H1 (cell line): Measurements from ENCODE around the gene PAFAH1B1. TPM values are rescaled to one million over a fixed set of nuclear protein-coding genes. Genes with fewer than 3 reads are reported as not detected.

Experiments used
- CREB1 ChIP-seq: IDR thresholded peaks from 2 replicates; pipeline ENCODE4 v1.6.1; 2012; ENCODE audit warnings: inconsistent platforms
- HDAC6 ChIP-seq: IDR thresholded peaks from one replicate; pipeline ENCODE4 v1.7.1; 2012; ENCODE audit warnings: low read depth, mild to moderate bottlenecking, inconsistent platforms, low read length, moderate library complexity
- JUN ChIP-seq: IDR thresholded peaks from 2 replicates; pipeline ENCODE4 v1.6.1; 2011; ENCODE audit warnings: low read depth, mild to moderate bottlenecking, improper control_type of control experiment, low read length
- NANOG ChIP-seq: IDR thresholded peaks from 2 replicates; pipeline ENCODE4 v1.6.1; 2011; ENCODE audit warnings: low read length, low read depth, mild to moderate bottlenecking, inconsistent platforms; ENCODE audit not compliant: insufficient read depth, poor library complexity, severe bottlenecking
- POLR2AphosphoS5 ChIP-seq: IDR thresholded peaks from 2 replicates; pipeline ENCODE4 v1.6.1; 2011; ENCODE audit warnings: low read depth, low read length
- SIN3A ChIP-seq, 2 experiments: IDR thresholded peaks in 1 of 2; conservative IDR thresholded peaks in 1 of 2; 2 replicates each; pipeline ENCODE4 v1.6.1; 2011 to 2012; ENCODE audit warnings: low read length in 2 of 2, improper control_type of control experiment in 1 of 2, low read depth in 1 of 2, mild to moderate bottlenecking in 1 of 2
- polyA plus RNA-seq, 7 experiments: library from polyadenylated mRNA; depleted of rRNA in 3 of 7; stranded (reverse) in 5 of 7; unstranded in 2 of 7; fragments of >200 nt in 5 of 7; fragments of 200-250 nt in 2 of 7; gene quantifications; 1 replicate in 5 of 7; 2 replicates in 1 of 7; 4 replicates in 1 of 7; pipeline versions ENCODE4 v1.2.1 to v1.2.3, GENCODE V29; 2011 to 2013; ENCODE audit warnings: missing spikeins in 2 of 7, mixed read lengths in 2 of 7
- total RNA-seq: library from RNA; stranded (reverse); fragmentation: NEBNext Ultra II Directional; extraction: Animal tissue kit (Norgen Biotek cat#: 25700); gene quantifications from 2 replicates; pipeline ENCODE4 v1.2.1, GENCODE V29; 2021
- TF ChIP-seq, protein P1 (sequence below): fragments of 300-600 bp; sonication (generic); IDR thresholded peaks from 2 replicates; pipeline ENCODE4 v1.7.1; 2012; ENCODE audit warnings: low read length, moderate library complexity, mild to moderate bottlenecking, inconsistent platforms; ENCODE audit not compliant: insufficient replicate concordance
- TF ChIP-seq, protein P2 (sequence below): IDR thresholded peaks from 2 replicates; pipeline ENCODE4 v1.6.1; 2011; ENCODE audit warnings: low read length, improper control_type of control experiment
- TF ChIP-seq, protein P3 (sequence below): IDR thresholded peaks from 2 replicates; pipeline ENCODE4 v1.6.1; 2011; ENCODE audit warnings: low read depth, mild to moderate bottlenecking, low read length; ENCODE audit not compliant: insufficient read depth

Gene PAFAH1B1
- total and polyA plus RNA-seq, 2 of the 8 experiments (the other 6 are each of a cell fraction or from before 2014, with no cell fraction given): 42.0 to 152 TPM

DNA sequence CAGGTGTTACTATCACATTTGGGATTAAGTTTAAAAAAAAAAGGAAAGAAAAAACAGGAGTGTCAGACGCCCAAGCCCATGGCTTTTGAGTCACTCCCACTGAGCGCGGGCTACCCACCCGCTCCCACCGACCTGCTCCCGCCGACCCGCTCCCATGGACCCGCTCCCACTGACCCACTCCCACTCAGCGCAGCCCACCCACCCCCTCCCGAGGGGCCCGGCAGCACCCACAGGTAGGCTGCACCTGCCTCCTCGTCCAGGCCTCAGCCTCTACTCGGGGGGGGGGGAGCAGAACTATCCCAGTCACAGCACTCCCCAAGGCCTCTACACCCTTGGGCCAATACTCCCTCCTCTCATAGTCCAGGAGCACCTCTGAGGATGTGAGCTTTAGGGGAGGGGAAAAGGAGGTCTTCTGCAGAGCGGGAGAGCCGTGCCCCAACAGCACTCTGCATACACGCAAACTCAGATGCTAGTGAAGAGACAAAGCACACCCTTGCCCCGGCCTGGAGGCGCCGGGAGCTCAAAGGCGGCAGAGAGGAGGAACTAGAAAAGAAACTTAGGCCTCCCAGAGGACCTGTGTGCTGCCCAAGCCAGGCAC, 115.2 kb downstream of the PAFAH1B1 start (continued):
- TF ChIP-seq, protein P1, sequence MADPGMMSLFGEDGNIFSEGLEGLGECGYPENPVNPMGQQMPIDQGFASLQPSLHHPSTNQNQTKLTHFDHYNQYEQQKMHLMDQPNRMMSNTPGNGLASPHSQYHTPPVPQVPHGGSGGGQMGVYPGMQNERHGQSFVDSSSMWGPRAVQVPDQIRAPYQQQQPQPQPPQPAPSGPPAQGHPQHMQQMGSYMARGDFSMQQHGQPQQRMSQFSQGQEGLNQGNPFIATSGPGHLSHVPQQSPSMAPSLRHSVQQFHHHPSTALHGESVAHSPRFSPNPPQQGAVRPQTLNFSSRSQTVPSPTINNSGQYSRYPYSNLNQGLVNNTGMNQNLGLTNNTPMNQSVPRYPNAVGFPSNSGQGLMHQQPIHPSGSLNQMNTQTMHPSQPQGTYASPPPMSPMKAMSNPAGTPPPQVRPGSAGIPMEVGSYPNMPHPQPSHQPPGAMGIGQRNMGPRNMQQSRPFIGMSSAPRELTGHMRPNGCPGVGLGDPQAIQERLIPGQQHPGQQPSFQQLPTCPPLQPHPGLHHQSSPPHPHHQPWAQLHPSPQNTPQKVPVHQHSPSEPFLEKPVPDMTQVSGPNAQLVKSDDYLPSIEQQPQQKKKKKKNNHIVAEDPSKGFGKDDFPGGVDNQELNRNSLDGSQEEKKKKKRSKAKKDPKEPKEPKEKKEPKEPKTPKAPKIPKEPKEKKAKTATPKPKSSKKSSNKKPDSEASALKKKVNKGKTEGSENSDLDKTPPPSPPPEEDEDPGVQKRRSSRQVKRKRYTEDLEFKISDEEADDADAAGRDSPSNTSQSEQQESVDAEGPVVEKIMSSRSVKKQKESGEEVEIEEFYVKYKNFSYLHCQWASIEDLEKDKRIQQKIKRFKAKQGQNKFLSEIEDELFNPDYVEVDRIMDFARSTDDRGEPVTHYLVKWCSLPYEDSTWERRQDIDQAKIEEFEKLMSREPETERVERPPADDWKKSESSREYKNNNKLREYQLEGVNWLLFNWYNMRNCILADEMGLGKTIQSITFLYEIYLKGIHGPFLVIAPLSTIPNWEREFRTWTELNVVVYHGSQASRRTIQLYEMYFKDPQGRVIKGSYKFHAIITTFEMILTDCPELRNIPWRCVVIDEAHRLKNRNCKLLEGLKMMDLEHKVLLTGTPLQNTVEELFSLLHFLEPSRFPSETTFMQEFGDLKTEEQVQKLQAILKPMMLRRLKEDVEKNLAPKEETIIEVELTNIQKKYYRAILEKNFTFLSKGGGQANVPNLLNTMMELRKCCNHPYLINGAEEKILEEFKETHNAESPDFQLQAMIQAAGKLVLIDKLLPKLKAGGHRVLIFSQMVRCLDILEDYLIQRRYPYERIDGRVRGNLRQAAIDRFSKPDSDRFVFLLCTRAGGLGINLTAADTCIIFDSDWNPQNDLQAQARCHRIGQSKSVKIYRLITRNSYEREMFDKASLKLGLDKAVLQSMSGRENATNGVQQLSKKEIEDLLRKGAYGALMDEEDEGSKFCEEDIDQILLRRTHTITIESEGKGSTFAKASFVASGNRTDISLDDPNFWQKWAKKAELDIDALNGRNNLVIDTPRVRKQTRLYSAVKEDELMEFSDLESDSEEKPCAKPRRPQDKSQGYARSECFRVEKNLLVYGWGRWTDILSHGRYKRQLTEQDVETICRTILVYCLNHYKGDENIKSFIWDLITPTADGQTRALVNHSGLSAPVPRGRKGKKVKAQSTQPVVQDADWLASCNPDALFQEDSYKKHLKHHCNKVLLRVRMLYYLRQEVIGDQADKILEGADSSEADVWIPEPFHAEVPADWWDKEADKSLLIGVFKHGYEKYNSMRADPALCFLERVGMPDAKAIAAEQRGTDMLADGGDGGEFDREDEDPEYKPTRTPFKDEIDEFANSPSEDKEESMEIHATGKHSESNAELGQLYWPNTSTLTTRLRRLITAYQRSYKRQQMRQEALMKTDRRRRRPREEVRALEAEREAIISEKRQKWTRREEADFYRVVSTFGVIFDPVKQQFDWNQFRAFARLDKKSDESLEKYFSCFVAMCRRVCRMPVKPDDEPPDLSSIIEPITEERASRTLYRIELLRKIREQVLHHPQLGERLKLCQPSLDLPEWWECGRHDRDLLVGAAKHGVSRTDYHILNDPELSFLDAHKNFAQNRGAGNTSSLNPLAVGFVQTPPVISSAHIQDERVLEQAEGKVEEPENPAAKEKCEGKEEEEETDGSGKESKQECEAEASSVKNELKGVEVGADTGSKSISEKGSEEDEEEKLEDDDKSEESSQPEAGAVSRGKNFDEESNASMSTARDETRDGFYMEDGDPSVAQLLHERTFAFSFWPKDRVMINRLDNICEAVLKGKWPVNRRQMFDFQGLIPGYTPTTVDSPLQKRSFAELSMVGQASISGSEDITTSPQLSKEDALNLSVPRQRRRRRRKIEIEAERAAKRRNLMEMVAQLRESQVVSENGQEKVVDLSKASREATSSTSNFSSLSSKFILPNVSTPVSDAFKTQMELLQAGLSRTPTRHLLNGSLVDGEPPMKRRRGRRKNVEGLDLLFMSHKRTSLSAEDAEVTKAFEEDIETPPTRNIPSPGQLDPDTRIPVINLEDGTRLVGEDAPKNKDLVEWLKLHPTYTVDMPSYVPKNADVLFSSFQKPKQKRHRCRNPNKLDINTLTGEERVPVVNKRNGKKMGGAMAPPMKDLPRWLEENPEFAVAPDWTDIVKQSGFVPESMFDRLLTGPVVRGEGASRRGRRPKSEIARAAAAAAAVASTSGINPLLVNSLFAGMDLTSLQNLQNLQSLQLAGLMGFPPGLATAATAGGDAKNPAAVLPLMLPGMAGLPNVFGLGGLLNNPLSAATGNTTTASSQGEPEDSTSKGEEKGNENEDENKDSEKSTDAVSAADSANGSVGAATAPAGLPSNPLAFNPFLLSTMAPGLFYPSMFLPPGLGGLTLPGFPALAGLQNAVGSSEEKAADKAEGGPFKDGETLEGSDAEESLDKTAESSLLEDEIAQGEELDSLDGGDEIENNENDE: no peak
- TF ChIP-seq, protein P2, sequence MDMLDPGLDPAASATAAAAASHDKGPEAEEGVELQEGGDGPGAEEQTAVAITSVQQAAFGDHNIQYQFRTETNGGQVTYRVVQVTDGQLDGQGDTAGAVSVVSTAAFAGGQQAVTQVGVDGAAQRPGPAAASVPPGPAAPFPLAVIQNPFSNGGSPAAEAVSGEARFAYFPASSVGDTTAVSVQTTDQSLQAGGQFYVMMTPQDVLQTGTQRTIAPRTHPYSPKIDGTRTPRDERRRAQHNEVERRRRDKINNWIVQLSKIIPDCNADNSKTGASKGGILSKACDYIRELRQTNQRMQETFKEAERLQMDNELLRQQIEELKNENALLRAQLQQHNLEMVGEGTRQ: no peak
- TF ChIP-seq POLR2AphosphoS5 (no peak), HDAC6 (no peak), NANOG (no peak), CREB1 (no peak), SIN3A (conservative IDR thresholded peaks at IDR 0.05 in 1 of 2, IDR thresholded peaks at IDR 0.05 in 1 of 2; ENCODE audit: low read depth in 1 of 2, low read length in 2 of 2) (no peak), JUN (no peak)
- TF ChIP-seq, protein P3, sequence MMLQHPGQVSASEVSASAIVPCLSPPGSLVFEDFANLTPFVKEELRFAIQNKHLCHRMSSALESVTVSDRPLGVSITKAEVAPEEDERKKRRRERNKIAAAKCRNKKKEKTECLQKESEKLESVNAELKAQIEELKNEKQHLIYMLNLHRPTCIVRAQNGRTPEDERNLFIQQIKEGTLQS: no peak
